Activated CD8-positive, alpha-beta T cell treated with anti-CD3 and anti-CD28 coated beads for 36 hours (primary cell): ENCODE measurements around the gene CD300E. TPM values are rescaled to one million over a fixed set of nuclear protein-coding genes. Genes with fewer than 3 reads are reported as not detected.

Experiments used
- ATAC-seq: fragments of 200-7000 bp; cut with Tn5 transposase; one replicate; pipeline ENCODE4 v1.10.0; 2021; ENCODE audit warnings: mild to moderate bottlenecking, moderate library complexity
- CTCF ChIA-PET: fragments of 350-600 bp; sonication (Branson Sonifier 250); formaldehyde crosslinking; loops from one replicate; lab custom pipeline; 2021; ENCODE audit warnings: antibody characterized with exemption; lab: Charles Lee
- POLR2A ChIA-PET: fragments of 350-600 bp; sonication (Branson Sonifier 250); formaldehyde crosslinking; loops from one replicate; lab custom pipeline; 2021; ENCODE audit warnings: antibody characterized with exemption; lab: Charles Lee
- DNase-seq: peaks from one replicate; pipeline ENCODE4 v3.0.0-alpha.2; 2020
- H3K27ac Mint-ChIP-seq: one replicate; pipeline ENCODE4 v1.8.0; 2021; ENCODE audit warnings: mild to moderate bottlenecking, mixed read lengths
- H3K27me3 Mint-ChIP-seq: one replicate; pipeline ENCODE4 v1.8.0; 2021; ENCODE audit warnings: mixed read lengths
- H3K36me3 Mint-ChIP-seq: one replicate; pipeline ENCODE4 v1.8.0; 2021; ENCODE audit warnings: low read depth, mixed read lengths
- H3K4me1 Mint-ChIP-seq: one replicate; pipeline ENCODE4 v1.8.0; 2021; ENCODE audit warnings: low read depth, mixed read lengths
- H3K4me3 Mint-ChIP-seq: one replicate; pipeline ENCODE4 v1.8.0; 2021; ENCODE audit warnings: mild to moderate bottlenecking, moderate library complexity, mixed read lengths
- H3K9me3 Mint-ChIP-seq: one replicate; pipeline ENCODE4 v1.8.0; 2021; ENCODE audit warnings: mixed read lengths
- intact Hi-C: fragments of 100-400 bp; cut with micrococcal nuclease; formaldehyde crosslinking; loops from one replicate; pipeline ENCODE4 v1.10.0; 2022
- total RNA-seq, 2 experiments: library from RNA; stranded (reverse); gene quantifications; one replicate each; pipeline ENCODE4 v1.2.3, GENCODE V29; 2021
- TF ChIP-seq, protein P1 (sequence below): fragments of 200-600 bp; IDR thresholded peaks from one replicate; pipeline ENCODE4 v1.8.0; 2022; ENCODE audit warnings: antibody characterized with exemption, mild to moderate bottlenecking

CD300E gene
- total RNA-seq, 2 experiments from 2014 or later, result not detected

GRCh38 chr17:74658620-74659019, 35.1 kb upstream of the CD300E start:
- Mint-ChIP-seq H3K4me1 (peaks cover 3% of the 10 kb centered on the region), H3K36me3 (no peaks in the 10 kb centered on the region), H3K27me3 (peaks cover 13% of the 10 kb centered on the region), H3K9me3 (no peaks in the 10 kb centered on the region), H3K4me3 (no peak overlapping the region), H3K27ac (no peak overlapping the region)
- DNase-seq, result no peak
- CTCF ChIA-PET, result interaction anchor here (0.7 to 5.8 kb wide), 8 partner anchors 13 to 459 kb away, joined by 3 to 207 read pairs (median 8); partner anchors contain the start of gene RAB37
- TF ChIP-seq, protein P1, sequence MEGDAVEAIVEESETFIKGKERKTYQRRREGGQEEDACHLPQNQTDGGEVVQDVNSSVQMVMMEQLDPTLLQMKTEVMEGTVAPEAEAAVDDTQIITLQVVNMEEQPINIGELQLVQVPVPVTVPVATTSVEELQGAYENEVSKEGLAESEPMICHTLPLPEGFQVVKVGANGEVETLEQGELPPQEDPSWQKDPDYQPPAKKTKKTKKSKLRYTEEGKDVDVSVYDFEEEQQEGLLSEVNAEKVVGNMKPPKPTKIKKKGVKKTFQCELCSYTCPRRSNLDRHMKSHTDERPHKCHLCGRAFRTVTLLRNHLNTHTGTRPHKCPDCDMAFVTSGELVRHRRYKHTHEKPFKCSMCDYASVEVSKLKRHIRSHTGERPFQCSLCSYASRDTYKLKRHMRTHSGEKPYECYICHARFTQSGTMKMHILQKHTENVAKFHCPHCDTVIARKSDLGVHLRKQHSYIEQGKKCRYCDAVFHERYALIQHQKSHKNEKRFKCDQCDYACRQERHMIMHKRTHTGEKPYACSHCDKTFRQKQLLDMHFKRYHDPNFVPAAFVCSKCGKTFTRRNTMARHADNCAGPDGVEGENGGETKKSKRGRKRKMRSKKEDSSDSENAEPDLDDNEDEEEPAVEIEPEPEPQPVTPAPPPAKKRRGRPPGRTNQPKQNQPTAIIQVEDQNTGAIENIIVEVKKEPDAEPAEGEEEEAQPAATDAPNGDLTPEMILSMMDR, result no peak
- intact Hi-C loops, result loop anchor here (5.0 kb wide), 1 partner anchor 79 kb away; the partner anchor contains the start of gene RAB37
- POLR2A ChIA-PET, result no interaction called here
- ATAC-seq, result no peak

DNA sequence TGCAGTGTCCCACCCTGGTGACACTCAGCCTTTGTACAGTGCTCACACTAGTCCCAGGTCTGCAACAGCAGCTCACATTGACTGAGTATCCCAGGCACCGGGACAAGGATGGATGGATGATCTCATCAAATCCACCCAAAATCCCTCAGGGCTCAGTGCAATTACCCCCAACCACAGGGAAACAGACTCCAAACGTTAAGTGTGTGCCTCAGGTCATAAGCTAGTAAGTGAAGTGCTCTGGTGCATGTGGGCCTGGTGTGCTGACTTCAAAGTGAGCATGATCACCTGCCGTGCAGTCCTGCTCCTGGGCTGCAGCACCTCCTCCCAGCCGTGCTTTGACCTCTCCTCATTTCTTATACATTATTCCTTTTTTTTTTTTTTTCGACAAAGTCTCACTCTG, 31.2 kb upstream of the CD300E start:
- Mint-ChIP-seq H3K4me1 (peaks cover 3% of the 10 kb centered on the region), H3K27ac (no peak overlapping the region), H3K9me3 (no peaks in the 10 kb centered on the region), H3K4me3 (no peak overlapping the region), H3K36me3 (no peaks in the 10 kb centered on the region), H3K27me3 (peaks cover 16% of the 10 kb centered on the region)
- ATAC-seq, result no peak
- intact Hi-C loops, result loop anchor here (5.0 kb wide), 1 partner anchor 83 kb away; the partner anchor contains the start of gene RAB37
- CTCF ChIA-PET, result interaction anchor here (1.1 to 5.8 kb wide), 4 partner anchors 17 to 137 kb away, joined by 3 to 207 read pairs (median 13); partner anchors contain the start of gene RAB37
- POLR2A ChIA-PET, result no interaction called here
- DNase-seq, result no peak
- TF ChIP-seq, protein P1, result no peak

- DNase-seq (no peak), ATAC-seq (no peak)
- ChIA-PET POLR2A (no interaction called here), CTCF (no interaction called here)
- TF ChIP-seq, protein P1, result no peak
- Mint-ChIP-seq H3K27ac (no peak overlapping the region), H3K4me1 (no peaks in the 10 kb centered on the region), H3K9me3 (no peaks in the 10 kb centered on the region), H3K27me3 (peaks cover 18% of the 10 kb centered on the region), H3K4me3 (no peak overlapping the region), H3K36me3 (no peaks in the 10 kb centered on the region)
- intact Hi-C loops, result no loop called here
Observed at GRCh38 chr17:74652020-74652419, 28.5 kb upstream of the CD300E start.

DNA sequence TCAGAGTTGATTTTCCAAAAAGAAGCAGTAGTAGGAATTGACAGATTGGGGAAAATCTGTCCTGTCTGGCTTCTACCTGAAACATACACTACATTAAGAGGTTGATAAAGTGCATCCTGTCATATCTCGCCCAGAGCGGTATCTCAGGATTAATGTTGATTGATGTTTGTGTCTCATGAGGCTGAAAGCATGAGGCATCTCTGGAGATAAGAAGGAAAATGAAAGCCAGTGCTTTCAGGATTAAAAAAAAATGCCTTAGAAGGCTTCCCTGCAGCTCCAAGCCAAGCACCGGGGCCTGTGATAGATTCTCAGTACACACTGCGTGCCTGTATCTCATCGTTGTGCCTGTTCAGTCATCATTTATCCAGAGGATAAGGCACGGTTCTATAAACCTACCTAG, 26.4 kb upstream of the CD300E start:
- ChIA-PET POLR2A (no interaction called here), CTCF (no interaction called here)
- ATAC-seq, result no peak
- Mint-ChIP-seq H3K27ac (no peak overlapping the region), H3K4me1 (no peaks in the 10 kb centered on the region), H3K9me3 (no peaks in the 10 kb centered on the region), H3K36me3 (no peaks in the 10 kb centered on the region), H3K4me3 (no peak overlapping the region), H3K27me3 (peaks cover 26% of the 10 kb centered on the region)
- intact Hi-C loops, result no loop called here
- TF ChIP-seq, protein P1, result no peak
- DNase-seq, result no peak

GRCh38 chr17:74647871-74648672, 24.5 kb upstream of the CD300E start:
- POLR2A ChIA-PET, result interaction anchor here (0.7 to 1.2 kb wide), 4 partner anchors 16 to 89 kb away, joined by 3 read pairs; partner anchors contain the start of gene RAB37
- Mint-ChIP-seq H3K27ac (no peak overlapping the region), H3K36me3 (no peaks in the 10 kb centered on the region), H3K9me3 (no peaks in the 10 kb centered on the region), H3K4me1 (no peaks in the 10 kb centered on the region), H3K27me3 (peaks cover 36% of the 10 kb centered on the region), H3K4me3 (no peak overlapping the region)
- TF ChIP-seq, protein P1, result no peak
- no peak for ATAC-seq
- CTCF ChIA-PET, result interaction anchor here (0.7 to 2.3 kb wide), 4 partner anchors 9 to 279 kb away, joined by 3 to 15 read pairs (median 3); no protein-coding TSS in a partner anchor
- intact Hi-C loops, result no loop called here
- DNase-seq, result no peak
